ENCODE data around the gene ARHGEF11. TPM values are rescaled to one million over a fixed set of nuclear protein-coding genes. Genes with fewer than 3 reads are reported as not detected.
A peak's percentile ranks its signal among the peaks of the same experiment; 100 is the strongest.

Gene ARHGEF11
- total and polyA plus RNA-seq, 9 of the 15 experiments (the other 6 are each of a cell fraction or from before 2014, with no cell fraction given) = 0.14 to 15.5 (median 9.0) TPM

- TF ChIP-seq ZNF280A (IDR thresholded peaks at IDR 0.05; ENCODE audit: low read depth, partially characterized antibody) (no peak), TCF15 (CRISPR knock-in tag; IDR thresholded peaks at IDR 0.05) (no peak), ZNF449 (CRISPR knock-in tag; IDR thresholded peaks at IDR 0.05) (peak; percentile 55; the same call in 1 of the 2 replicates), ZSCAN29 (IDR thresholded peaks at IDR 0.05) (no peak), ZNF668 (CRISPR knock-in tag; IDR thresholded peaks at IDR 0.05) (no peak), KDM2B (CRISPR knock-in tag; IDR thresholded peaks at IDR 0.05) (no peak), CEBPG (CRISPR knock-in tag; IDR thresholded peaks at IDR 0.05) (no peak), CEBPG (tag; conservative IDR thresholded peaks at IDR 0.05 in 1 of 2, IDR thresholded peaks at IDR 0.05 in 1 of 2) (no peak), ZNF717 (CRISPR knock-in tag; IDR thresholded peaks at IDR 0.05) (no peak), MBD2 (IDR thresholded peaks at IDR 0.05; ENCODE audit: borderline replicate concordance, low read depth) (no peak), HIVEP1 (CRISPR knock-in tag; IDR thresholded peaks at IDR 0.05) (no peak), SNRNP70 (optimal IDR thresholded peaks at IDR 0.05; ENCODE audit: low read depth, low read length) (no peak), NKRF (IDR thresholded peaks at IDR 0.05; ENCODE audit: borderline replicate concordance) (no peak), HNRNPH1 (optimal IDR thresholded peaks at IDR 0.05; ENCODE audit: low read depth, low read length) (no peak), SPI1 (IDR thresholded peaks at IDR 0.05; ENCODE audit: borderline replicate concordance, low read depth, low read length) (peak; percentile 15; the same call in 1 of the 2 replicates), RBM34 (IDR thresholded peaks at IDR 0.05; ENCODE audit: borderline replicate concordance, insufficient read depth, low read length) (no peak), FOXA3 (CRISPR knock-in tag; conservative IDR thresholded peaks at IDR 0.05 in 1 of 2, IDR thresholded peaks at IDR 0.05 in 1 of 2) (no peak), NONO (IDR thresholded peaks at IDR 0.05; ENCODE audit: low read depth in 2 of 2, low read length in 1 of 2) (no peak), ZBTB7A (IDR thresholded peaks at IDR 0.05; ENCODE audit: borderline replicate concordance, control insufficient read depth, low read depth, low read length) (peak; percentile 30; the same call in 1 of the 2 replicates)
- TF ChIP-seq, protein P1, sequence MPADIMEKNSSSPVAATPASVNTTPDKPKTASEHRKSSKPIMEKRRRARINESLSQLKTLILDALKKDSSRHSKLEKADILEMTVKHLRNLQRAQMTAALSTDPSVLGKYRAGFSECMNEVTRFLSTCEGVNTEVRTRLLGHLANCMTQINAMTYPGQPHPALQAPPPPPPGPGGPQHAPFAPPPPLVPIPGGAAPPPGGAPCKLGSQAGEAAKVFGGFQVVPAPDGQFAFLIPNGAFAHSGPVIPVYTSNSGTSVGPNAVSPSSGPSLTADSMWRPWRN (IDR thresholded peaks at IDR 0.05; ENCODE audit: low read depth) = no peak
- TF ChIP-seq, protein P2, sequence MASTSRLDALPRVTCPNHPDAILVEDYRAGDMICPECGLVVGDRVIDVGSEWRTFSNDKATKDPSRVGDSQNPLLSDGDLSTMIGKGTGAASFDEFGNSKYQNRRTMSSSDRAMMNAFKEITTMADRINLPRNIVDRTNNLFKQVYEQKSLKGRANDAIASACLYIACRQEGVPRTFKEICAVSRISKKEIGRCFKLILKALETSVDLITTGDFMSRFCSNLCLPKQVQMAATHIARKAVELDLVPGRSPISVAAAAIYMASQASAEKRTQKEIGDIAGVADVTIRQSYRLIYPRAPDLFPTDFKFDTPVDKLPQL (IDR thresholded peaks at IDR 0.05; ENCODE audit: extremely low read depth, insufficient read length) = no peak
Measured at GRCh38 chr1:156894711-156895454, 150.7 kb downstream of the ARHGEF11 start (continued).

Measured in K562 (cell line).